Effector CD8-positive, alpha-beta T cell (primary cell): ENCODE measurements around the gene SLC8A1.

Experiments used
- DNase-seq: peaks from one replicate; lab custom pipeline; 2025; lab: John Stamatoyannopoulos, UW

SLC8A1 gene

DNA sequence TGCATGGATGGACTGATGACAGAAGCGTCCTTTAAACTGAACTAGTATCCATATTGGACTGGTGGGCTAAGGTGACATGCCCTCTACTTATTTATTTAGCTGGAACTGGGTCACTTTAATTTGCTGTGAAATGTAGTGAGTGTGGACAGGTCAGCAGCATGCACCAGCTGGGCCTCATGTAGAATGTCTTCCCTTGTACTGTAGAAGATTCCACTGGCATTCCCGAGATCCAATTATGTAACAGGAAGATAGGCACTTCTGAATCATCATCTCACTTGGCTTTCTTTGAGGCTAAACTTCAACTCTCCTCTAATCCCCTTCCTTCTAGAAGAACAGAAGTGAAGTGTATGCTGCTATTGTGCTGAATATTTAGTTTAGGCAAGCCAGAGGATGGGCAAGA lies 296.2 kb downstream of the SLC8A1 start:
- DNase-seq, result no peak

DNA sequence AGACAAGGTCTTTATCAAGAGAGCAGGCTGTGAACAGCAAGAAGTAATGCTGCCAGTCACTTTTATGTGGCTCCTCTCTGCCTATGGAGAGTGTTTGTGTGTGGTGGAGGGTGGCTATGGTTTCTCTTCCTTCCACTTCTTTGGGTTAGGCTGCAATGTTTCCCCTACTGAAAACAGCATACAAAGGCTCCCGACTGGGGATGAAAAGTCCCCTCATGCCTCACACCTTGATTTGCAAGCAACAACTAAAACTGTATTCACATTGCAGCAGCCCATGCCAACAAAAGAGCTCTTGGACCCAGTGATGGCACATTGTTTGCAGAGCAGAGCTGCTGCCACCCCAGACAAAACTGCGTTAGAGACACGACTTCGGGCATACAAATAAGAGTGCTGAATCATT lies 301.6 kb downstream of the SLC8A1 start:
- no peak for DNase-seq

DNA sequence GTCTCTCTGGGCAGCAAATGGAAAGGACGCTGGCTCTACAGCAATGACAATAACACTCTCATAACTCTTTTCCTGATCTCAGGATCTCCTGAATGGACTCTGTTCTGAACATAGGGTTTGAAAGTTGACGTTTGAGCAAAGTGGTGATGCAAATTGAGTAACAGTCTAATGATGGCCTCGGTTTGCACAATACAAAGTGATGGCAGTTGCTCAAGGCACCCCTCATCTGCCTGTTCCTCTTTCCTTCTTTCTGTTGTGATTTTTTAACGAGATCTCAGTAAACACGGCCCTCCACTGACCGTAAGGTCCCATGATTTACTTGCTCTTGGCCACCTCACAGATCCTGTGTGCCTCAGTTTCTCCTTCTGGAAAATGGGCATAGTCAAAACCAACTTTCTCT lies 303.6 kb downstream of the SLC8A1 start:
- DNase-seq, result no peak

DNA sequence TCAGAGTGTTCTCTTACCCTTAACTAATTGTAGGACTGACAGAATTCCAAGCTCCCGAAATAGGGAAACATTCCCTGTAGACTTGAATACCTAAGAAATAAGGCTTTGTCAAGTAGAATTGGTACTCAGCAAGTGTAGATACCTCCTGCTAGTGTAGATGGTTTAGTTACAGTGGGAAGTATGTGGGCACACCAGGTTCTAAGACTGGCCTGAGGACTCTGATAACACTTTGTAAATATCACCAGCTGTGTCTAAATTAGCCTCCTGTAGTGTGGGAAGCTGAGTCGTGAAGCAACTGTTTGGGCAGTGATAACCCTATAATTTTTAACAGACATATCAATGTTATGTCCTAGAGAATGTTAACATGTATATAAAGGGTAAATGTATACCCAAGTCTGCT lies 304.5 kb downstream of the SLC8A1 start:
- no peak for DNase-seq

DNA sequence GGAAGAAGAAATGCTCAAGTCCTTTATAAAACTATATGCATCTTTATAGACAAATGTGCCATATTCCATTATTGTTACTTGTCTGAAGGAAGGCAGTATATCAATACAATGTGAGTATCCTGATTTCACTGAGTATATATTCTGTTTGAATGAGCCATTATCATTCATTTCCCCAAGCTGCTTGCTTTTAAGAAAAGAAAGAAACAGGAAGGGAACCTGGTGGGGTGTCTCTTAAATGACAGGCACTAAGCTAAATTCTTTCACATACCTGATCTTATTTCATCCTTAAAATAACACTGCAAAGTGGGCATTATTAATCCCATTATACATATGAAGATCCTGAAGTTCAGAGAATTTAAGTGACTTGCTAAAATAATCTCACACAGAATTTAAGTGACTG lies 307.9 kb downstream of the SLC8A1 start:
- no peak for DNase-seq

DNA sequence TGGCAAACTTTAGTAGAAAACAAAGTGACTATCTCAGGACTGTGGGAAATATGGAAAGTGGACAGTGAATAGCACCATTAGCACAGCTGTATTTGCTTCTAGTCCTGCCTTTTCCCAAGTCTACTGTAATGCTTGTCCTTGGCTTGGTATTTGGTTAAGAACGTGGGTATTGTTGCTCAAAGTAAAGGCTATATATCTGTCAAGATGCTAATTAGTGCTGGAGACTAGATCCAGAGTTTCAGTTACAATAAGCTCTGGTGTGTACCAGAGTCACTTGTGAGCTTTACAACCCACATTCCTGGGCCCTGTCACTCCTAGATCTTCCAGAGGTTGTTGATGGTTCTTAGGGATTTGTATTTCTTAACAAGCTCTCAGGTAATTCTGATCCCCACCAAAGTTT lies 313.6 kb downstream of the SLC8A1 start:
- no peak for DNase-seq

DNA sequence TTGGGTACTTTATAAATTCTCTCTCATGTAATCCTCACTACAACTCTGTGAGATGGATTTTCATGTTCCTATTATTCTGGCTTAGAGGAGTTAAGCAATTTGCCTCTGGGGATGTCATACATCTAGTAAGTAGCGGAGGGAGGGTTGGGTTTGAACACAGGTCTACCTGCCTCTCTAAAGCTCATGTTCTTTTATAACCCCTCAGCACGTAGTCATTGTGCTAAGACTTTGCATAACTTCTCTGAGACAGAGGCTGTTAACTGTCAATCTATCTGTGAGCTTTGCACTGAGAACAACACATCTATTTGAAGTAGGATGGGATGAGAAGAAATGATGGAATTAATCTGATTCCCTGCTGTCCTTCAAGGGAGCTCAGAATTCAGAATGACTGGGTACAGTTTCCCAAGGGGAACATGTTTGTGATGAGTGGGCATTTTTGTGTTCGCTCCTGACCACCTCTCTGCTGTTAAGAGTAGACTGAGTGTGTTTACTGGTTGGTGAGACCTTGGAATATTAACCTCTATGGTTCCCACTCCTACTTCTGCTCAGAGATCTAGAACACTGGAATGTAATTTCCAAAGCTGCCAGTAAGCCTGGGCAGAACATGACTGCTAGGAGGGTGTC lies 320.7 kb downstream of the SLC8A1 start:
- DNase-seq, result no peak

DNA sequence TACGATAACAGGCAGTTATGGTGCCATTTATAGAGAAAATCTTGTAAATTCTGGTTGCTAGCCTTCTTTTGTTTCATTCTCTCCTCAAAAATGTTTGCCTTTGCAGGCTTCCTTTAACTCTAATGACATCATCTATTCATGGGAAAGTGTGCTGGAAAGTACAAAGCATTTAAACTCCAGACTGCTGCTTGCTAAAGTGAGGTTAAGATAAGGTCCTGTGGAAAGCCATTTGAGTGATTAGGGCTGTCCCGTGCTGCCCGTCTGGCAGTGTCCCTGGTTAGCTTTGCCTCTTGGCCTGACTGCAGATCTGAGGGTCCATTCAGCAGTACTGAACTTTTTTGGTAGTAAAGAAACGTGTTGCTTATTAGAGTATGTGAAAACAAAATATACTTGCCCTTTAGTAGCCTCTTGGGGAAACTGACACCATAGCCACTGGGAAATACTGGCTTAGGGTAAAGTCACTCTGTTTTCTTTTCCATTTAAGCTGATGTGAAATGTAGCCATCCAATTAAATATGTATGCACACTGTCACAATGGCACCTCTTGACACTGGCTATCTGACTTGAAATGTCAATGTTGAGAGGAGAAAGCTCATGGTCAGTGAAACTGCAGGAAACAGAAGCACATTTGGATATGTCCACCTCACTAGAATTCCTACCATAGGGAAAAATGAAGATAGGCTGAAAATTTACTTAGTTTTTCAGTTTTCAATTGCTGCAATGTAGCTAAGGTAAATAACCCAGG lies 321.5 kb downstream of the SLC8A1 start:
- no peak for DNase-seq

DNA sequence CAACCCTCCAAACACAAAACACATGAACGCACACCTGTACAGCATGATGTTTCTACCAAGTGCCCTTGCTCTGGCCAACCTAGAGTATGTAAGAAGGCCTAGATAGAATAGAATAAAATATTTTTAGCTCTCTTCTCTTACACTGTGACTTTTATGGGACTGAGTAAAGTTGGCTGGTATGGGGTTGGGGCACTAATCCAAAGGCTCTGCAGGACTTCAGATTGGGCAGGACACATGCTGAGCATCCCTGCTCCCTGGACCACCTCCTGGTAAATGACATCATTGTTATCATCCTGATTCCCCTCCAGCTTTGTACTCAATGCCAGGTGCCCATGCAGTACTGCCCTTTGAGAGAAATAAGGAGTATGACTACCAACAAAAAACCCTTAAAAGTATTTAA lies 322.2 kb downstream of the SLC8A1 start:
- DNase-seq, result no peak

DNA sequence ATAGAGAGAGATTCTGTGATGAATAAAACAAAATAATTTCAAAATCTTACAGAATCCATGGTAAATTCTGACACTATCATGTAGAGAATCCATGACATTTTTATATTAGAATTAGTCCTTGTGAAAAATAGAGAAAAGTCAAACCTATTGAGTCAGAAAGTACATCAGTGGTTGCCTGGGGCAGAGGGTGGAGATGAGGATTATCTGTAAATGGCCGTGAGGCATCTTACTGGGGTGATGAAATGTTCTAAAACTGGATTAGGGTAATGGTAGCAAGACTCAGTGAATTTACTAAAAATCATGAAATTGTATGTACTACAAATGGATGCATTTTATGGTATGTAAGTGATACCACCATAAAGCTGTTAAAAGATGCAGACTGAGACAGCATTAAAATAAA lies 323.1 kb downstream of the SLC8A1 start:
- no peak for DNase-seq

DNA sequence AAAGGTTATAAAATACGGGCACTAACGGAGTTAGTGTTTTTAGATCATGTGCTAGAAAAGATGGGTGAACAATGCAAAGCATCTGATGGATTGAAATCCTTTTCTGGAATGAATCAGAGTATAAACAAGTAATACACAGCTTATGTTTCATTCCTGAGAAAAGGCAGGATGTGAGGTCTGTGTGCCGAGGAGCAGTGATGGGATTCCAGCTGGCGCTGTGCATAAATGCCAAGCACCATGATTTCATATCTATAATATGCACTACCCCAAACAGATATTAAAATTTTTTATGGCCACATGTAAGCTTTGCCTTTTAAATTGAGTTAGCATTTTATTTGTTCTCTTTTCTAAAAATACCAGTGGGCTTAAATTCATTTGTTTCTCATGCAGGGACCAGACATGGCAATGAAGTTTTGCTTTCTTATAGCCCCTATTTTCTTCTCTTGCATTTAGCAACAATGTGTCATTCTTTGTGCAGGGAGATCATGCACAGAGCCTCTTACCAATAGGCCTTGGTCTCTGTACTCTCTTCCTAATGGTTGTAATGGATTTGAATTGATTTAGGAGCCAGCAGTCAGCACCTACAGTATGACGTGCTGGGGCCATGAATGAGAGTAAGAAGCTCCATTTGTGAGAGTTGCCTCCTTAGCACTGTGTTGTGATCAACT lies 323.9 kb downstream of the SLC8A1 start:
- DNase-seq, result no peak

DNA sequence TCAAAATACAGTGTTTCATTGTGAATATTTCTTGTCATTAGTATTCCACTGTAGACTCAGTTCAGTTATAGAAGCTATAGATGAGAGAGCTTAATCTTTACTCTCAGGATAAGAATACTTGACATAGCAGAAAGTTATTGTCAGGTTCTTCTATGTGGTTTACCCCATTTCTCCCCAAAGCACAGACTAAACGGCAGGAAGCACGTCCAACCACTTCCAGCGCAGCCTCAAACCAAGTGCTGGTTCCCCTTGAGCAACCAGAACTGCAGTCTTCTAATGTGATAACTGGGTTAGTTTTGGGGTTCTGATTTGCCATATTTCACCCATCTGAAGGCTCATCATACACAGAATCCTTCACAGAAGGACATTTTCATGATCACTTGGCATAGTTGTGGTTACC lies 324.7 kb downstream of the SLC8A1 start:
- DNase-seq, result no peak

DNA sequence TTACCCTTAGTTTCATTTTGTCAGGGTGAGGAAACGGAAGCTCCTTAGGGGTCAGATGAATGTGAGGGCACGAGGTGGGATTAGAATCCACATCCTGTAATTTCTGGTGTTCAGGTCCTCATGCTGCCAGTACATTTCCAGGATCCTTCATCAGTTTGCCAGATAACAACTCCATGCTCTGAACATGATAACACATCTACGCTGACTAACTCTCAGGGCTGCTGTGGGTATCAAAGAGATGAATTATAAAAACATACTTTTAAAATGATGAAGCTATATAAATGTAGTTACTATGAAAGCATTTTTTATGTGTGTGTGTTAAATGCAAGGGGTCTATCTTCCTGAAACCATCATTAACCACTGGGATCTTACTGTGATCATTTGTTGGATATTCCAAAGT lies 325.9 kb downstream of the SLC8A1 start:
- DNase-seq, result no peak

DNA sequence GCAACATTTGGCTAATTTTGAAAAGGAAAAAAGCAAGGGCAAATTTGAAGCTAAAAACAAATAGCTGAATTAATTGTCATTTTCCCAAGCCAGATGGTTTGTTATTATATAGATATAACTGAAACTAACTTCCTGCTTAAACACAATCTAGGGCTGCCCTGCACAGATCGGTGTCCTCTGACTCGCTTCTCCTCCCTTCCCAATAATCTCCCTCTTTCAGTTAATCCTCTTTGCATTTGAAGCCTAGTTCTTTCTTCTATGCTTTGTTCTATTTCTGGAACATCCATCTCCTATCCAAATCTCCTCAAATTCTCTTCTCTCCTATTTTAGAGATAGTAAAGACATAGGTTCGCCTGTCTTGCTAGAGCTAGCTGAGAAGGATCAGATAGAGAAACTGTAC lies 328.1 kb downstream of the SLC8A1 start:
- DNase-seq, result no peak

DNA sequence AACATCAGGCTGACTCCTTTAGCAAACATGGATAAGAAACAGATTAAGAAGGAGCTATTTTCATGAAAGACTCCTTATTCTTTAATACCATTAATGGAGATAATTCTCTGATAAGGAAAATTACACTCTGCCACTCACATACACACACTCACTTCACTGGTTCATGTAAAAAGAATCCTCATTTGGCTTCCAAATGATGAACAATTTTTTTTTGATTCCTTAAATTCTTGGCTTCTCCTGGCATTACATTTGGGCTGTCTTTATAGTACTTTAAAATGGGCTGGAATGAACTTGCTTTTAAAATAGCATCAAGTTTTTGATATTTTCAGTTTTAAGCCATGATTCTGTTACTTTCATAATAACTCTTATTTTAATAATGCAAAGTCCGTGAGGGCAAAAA lies 328.6 kb downstream of the SLC8A1 start:
- DNase-seq, result no peak

DNA sequence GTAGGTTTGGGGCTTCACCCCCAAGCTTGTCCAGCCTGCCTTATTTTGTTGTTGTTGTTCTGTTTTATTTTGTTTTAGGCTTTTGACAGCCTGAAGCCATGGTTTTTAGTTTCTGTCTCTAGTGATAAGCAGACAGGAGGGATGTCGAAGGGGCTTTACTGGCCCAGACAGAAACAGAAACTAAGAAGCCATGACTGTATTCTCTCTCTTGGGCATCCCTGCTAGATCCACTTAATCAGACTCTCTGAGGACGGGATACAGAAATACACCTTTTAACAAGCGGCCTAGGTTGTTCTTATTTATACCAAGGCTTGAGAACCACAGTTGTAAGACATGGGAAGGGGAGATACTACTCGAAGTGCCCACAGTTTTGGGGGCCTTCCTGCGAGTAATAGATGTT lies 330.9 kb downstream of the SLC8A1 start:
- no peak for DNase-seq

DNA sequence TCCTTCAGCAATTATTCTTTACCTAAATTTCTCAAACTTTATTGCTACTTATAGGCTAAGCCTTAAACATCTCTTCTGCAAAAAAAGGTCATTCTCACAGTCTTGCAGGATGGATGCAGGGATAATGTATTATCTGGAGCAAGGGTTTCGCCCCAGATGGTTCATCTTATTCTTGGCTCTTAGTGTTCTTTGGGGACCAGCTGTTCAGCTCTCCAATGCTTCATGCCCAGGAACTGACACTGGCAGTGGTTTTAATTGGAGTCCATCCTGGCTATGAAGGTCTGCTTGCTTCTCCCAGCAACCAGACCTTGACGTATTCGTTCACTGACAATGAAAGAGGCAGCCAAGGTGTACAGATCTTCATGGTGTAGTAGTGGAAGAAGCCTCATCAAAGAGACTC lies 331.9 kb downstream of the SLC8A1 start:
- DNase-seq, result no peak

DNA sequence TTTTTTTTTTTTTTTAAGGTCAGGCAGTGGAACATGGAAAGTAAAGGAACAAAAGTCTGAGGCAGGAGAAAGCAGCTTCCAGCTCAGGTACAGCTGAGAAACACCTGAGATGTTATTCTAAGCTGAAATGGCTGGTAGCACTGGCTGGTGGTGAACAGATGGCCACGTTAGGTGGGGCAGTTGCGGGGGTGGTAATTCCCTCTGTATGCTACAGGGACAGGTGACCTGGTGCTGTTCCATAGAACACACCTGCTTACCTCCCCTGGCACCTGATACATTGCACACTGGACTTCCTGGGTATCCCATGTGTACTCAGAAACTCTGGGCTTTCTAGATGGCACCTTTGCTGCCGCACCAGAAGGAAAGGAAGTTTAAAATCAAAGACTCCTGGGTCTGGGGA lies 333.3 kb downstream of the SLC8A1 start:
- no peak for DNase-seq

DNA sequence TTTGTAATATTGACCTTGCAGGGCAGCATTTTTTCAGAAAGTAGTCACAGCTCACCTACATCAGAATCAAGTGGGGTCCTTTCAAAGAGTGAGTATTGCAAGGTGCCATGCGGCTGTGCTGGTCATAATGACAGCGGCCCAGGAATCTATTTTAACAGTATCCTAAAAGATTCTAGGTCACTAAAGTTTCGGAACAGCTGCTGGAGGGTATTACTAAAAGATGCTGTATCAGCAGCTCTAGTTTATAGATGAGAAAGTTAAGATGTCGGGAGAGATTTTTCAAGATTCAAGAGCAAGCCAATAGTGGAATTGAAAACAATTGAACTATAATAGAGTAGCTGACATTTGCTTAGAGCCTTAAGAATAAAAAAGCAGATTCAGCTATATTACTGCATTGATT lies 336.0 kb downstream of the SLC8A1 start:
- DNase-seq, result no peak

DNA sequence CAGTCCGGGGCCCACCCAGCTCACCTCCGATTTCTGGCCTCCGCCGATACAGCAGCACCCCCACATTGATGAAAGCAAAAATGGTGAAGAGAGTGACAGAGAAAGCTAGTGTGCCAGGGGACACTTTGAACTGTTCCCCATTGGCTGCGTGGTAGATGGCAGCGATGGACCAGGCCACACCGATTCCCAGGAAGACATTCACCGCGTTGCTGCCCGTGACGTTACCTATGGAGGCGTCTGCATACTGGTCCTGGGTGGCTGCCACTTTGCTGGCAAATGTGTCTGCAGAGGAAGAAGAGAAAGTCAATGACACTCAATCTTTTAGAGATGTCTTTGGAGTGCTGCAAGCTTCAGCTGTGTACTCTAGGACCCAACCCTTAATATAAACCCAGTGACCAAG lies 336.5 kb downstream of the SLC8A1 start:
- no peak for DNase-seq

DNA sequence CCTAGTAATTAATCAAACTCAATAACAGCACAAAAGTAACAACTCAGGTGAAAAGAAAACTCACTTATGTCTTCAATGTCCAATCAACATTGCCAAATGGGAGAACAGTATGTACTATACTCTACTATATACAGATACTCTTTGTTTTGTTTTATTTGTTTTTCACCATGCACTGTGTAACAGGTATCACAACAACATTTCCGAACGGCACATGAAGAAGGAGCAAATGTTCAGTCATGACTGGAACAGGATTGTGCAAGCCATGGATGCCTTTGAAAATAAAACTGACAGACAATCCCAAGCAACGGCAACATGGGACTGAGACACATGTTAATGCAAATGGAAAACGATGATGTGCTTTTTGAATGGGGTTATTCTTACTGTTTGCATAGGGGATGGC lies 337.9 kb downstream of the SLC8A1 start:
- no peak for DNase-seq

DNA sequence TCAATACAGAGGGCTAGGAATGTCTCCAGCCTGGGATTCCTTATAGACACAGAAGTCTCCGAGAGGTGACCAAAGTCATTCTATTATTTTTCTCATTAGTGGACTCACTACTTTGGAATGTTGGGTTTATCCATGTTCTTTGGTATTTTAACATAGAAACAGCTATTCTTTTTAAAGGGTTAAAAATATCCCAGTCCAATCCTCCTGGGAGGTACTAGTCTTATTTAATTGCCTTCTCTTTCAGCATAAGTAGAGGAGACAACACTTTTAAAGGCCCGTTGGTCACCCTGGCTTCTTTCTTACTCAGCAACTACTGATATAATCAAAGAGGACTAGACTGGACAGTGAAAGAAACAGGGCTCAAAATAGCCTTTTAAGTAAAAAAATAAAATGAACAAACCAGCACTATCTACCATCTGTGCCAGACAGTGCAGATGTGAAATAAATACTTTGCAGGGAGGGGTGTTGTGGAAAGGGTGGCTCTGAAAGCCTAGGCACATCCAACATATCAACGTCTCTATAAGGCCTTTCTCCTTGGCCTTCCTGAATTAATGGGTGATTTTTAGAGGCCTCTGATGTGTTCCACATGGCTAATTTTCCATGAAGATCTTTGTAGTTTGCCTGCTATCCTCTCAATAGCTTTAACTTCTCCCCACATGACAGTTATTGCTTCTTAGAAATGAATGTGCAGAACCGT lies 338.5 kb downstream of the SLC8A1 start:
- DNase-seq, result no peak

DNA sequence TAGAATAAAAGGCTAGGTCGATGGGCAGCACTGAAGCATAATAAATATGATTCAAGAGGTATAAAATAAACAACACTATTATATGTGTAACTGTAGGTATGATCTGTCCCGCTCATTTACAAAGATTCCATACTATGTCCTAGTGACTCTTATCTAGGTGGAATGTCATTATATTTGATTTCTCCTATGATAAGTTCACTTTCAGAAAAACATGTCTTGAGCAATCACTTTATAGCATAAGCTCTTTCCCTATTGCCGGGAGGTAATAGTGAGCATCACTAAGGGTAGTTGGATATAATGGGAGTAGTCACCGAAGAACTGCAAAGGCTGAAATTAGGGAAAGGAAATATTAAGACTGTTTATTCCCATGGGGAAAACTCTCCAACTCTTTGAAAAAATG lies 342.5 kb downstream of the SLC8A1 start:
- DNase-seq, result no peak
